Measurements from ENCODE around the gene SERPINB6.
"Not testable (repeated sequence)": the region's sequence is repeated elsewhere in the genome, so short reads cannot be mapped to it uniquely, and the experiment has no call there.

Gene SERPINB6

GRCh38 chr6:2953098-2953497, 18.3 kb downstream of the SERPINB6 start:
- DNase-seq: no peak

DNA sequence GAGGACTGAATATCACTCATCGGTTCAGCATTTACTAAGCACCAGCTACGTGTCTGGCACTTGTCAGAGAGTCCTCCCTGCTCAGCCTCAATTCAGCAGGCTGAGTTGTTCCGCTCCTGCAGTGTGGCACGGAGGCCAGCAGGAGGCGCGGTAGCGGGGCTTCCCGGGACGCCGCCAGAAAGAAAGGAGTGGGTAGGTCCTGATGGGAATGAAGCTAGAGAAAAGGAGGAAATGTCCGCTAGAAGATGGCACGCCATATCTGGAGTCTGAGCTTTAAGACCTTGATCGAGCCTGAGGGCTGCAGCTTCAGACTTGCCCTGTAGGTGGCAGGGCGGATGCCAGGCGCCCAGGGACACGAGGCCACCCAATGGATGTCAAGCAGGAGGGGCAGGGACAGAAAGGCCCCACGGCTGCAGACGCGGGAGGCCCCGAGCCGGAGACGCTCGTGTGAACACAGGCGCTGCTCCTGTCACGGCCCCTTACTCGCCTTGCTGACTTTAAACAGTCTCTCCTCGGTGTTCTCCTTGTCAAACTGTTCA, 18.7 kb downstream of the SERPINB6 start:
- DNase-seq: peak; percentile 24 to 46

DNA sequence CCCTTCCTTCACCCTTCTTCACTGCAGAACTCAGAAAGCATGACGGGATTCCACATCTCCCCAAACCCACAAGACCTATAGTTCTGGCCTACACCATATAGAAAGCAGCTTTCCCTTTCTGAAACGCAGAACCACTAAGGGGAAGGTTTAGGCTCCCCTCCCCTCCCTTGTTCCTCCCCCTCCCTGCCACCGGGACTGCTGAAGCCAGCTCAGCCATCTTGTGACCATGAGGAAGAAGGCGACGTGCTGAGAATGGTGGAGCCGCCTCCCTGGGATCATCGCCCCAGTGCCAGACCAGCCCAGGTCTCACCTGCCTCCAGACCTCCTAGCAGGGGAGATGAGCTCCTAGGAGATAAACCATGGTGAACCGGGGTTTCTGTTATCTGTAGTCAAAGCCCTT, 19.6 kb downstream of the SERPINB6 start:
- no peak for DNase-seq

DNA sequence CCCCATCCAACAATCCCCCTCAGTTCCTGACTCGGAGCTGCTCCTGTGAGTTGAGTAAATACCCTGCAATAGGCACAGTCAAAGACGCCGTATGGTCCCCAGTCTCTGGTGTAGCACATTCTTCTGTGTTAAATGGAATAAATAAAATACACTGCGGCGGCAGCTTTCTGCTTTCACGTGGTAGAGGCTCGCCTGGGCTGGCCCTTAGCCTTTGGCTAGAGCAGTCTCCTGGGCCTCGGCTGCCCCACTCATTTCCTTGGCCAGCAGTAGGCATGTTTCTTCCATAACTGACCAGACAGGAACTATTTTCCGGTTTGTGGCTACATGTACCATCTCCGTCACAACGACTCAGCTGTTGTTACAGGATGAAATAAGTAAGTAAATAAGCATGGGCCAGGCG, 20.7 kb downstream of the SERPINB6 start:
- no peak for DNase-seq

GRCh38 chr6:2949536-2950083, 21.8 kb downstream of the SERPINB6 start:
- DNase-seq: no peak

DNA sequence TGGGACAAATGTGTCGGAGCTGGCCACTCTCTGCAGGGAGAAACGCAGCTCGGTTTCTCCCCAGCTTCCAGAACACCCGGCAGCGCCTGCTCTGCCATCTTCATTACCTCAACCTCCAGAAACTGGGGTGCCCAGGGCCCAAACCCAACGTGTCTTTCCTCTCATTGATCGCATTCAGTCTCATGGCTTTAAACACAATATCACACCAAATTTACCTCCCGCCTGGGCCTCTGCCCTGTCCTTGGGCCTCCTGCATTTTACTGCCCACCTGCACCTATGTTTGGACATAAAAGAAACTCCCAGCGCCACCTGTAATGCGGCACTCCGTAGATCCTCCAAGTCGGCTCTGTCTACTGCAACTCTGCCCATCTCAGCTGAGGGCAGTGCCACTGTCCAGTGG, 22.2 kb downstream of the SERPINB6 start:
- DNase-seq: no peak

GRCh38 chr6:2948228-2949025, 22.9 kb downstream of the SERPINB6 start:
- no peak for DNase-seq

- no peak for DNase-seq
Observed at GRCh38 chr6:2947445-2947844, 23.9 kb downstream of the SERPINB6 start.

DNA sequence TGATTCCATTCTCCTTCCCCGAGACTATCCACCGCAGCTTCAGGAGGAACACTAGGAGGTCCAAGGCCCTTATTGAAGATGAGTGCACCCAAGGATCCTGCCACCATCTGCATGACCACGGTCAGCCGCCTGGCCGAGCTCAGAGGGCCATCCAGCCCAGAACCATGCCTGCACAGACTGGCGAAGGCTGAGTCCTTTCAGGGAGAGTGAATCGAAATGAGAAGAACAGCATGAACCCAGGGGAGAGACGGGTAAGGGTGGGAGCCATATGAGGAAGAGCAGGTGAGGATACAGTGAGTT, 26.3 kb downstream of the SERPINB6 start:
- DNase-seq: no peak

DNA sequence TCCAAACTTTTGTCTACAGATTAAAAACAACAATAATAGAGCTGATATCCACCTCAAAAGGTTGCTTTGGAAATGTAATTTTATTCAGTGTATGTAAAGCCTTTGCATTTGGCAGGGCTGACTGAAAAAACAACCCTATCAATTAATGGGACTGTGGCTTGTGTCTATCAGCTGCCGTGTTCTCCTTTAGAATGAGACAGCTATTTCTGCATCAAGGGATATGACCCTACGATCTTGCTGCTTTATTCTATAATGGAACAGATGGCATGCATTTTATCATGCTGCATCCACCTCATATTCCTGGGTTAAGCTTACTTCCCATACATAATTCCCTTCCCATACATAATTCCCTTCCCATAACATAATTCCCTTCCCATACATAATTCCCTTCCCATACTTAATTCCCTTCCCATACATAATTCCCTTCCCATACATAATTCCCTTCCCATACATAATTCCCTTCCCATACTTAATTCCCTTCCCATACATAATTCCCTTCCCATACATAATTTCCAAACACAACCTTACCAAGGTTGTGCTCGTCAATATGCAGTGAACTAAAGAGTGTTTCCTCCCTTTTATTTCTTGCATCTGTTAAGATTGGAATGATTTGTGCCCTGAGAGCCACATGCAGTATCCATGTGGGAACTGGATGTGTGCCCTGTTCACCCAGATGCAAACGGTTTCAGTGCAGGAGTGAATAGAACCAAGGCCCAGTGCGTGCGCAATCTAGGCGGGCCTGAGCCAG, 26.8 kb downstream of the SERPINB6 start:
- DNase-seq: no peak

DNA sequence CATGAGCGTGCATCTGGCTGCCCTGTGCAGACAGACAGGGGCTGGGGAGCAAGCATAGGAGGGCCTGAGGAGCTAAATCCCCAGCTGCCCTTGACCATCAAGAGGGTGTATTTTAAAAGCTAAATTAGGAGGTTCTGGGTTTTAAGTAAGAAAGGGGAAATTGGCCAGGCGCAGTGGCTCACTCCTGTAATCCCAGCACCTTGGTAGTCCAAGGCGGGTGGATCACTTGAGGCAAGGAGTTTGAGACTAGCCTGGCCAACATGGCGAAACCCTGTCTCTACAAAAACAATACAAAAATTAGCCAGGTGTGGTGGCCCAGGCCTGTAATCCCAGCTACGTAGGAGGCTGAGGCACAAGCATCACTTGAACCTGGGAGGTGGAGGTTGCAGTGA, 27.8 kb downstream of the SERPINB6 start:
- DNase-seq: no peak

GRCh38 chr6:2942914-2943563, 28.3 kb downstream of the SERPINB6 start:
- no peak for DNase-seq

GRCh38 chr6:2942116-2942515, 29.3 kb downstream of the SERPINB6 start:
- DNase-seq: not testable (repeated sequence)

- no peak for DNase-seq
Observed at GRCh38 chr6:2940851-2941250, 30.5 kb downstream of the SERPINB6 start.

- no peak for DNase-seq
Observed at GRCh38 chr6:2940010-2940850, 31.1 kb downstream of the SERPINB6 start.

GRCh38 chr6:2939315-2940009, 31.9 kb downstream of the SERPINB6 start:
- DNase-seq: no peak

DNA sequence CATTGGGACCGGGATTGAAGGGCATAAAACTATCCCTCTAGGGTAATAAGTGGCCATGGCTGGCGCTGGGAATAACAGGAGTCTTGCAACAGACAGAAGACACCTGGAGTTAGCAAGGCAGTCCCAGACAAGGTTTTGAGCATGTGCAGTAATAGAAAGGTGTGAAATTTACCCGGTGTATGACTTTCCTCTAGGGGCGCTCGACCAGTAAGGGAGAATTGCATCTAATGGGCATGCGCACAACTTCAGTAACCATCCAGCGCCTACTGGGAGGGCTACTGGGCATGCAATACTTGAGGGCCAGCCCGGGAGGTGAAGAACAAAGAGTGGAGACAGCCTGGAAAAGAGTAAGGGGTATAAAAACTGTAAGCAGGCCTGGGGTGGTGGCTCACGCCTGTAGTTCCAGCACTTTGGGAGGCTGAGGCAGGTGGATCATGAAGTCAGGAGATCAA, 32.7 kb downstream of the SERPINB6 start:
- peak in 1 of 2 experiments; percentile 30 for DNase-seq

- no peak for DNase-seq
Observed at GRCh38 chr6:2938004-2938631, 33.2 kb downstream of the SERPINB6 start.

DNA sequence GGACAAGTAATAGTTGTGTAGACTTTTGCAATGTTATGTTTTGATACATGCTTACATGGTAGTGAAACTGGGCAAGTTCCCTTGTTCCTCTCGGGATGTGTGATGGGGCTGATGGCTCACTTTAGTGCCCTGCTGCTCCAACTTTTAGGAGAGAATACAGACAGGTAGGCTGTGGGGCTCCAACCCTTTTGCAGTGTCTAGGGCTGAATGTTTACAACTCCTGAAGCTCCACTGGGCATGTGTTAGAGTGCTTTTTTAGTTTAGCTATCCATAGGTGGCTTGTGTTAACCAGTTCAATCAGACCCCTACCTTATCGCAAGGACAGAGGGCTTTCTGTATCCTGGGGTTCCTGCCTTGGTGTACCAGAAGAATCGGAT, 33.8 kb downstream of the SERPINB6 start:
- no peak for DNase-seq

GRCh38 chr6:2935566-2936291, 35.6 kb downstream of the SERPINB6 start:
- DNase-seq: no peak

- DNase-seq: no peak
Observed at GRCh38 chr6:2934057-2934456, 37.3 kb downstream of the SERPINB6 start.
